GM18517 (cell line): ENCODE results near the gene ARHGEF2.
A peak's percentile ranks its signal among the peaks of the same experiment; 100 is the strongest.

ENCODE experiments used
- ATAC-seq: cut with Tn5 transposase; IDR thresholded peaks from one replicate; pipeline ENCODE4 v1.9.1; 2021; ENCODE audit warnings: mild to moderate bottlenecking, moderate library complexity; ENCODE audit not compliant: unreplicated experiment

ARHGEF2 gene

DNA sequence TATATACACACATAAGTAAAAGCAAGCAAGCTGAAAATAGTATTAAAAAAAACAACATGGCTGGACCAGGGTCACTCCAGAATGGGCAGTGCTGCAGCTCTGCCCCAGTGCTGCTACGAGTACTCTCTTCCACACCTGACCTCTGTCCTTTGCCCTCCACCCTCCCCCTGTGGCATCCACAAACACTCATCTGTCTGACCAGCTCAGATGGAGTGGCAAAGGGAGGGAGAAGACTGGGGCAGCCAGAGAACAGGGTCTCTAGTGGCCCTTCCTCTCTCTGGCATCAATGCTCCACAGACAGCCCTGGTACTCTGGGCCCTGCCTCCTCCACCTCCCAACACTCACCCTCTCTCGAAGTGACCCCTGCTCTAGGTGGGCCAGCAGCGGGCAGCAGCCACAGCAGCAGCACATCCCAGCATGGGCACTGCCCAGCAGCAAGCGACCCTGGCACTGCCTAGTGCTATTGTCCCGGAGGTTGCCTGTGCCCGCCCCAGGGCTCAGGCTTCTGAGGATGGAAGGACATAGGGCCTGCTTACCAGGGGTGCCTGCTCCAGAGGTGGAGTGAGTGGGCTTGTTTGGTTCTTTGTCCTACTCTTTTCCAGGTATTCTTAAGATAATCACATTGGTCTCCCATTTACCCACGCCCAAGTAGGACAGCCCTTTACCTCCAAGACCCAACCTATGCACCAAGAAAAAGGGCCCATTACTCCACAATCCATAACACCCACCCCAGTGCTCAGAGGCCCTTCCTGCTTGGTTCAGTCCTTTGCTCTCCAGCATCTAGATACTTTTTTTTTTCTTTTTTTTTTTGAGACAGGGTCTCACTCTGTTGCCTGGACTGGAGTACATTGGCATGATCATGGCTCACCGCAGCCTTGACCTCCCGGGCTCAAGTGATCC is 6.2 kb downstream of the ARHGEF2 start:
- ATAC-seq, result no peak

DNA sequence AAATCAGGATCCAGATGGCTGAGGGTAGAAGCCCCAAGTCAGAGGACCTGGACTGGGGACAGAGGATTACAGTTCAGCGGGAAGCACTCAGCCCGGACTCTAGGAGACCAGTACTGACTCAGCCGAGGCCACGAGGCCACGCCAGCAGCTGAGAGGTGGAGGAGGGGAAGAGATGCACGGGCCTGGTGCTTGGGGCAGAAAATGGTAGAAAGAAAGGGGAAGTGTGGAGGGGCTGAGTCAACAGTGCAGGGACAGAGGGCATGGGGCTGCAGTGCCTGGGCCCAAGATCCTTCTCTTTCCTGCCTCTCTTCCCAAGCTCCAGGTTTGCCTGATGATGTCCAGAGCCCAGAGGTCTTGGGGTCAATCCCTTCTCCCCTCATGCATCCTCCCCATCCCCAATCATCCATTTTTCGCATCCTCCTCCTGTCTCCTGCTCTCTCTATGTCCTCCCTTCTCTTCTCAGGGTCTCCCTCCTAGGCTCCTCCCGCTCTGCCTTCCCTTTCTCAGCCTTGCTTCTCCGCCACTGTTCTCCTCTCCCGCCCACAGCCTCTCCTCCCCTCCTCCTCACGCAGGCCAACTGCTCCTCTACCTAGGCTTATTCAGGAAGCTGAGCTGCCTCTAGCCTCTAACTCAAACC is 7.7 kb downstream of the ARHGEF2 start:
- ATAC-seq, result no peak

DNA sequence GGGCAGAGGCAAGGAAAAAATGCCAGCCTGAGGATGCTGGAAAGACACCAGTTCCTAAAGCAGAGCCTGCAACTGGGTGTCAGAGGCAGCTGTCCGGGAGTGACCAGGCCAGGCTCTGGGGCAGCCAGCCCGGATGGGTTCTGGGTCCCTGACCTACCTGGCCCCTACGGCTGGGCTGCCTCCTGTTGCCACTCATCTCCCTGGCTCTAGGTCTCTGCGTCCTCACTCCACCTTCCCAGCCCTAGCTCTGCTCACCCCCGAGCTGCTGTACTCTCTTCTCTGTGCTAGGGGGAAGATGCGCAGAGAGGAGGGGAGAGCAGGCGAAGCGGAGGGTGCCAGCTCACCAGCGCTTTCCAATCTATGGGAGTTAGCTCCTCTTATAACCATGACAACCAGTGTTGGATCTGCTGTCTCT is 9.0 kb downstream of the ARHGEF2 start:
- no peak for ATAC-seq

DNA sequence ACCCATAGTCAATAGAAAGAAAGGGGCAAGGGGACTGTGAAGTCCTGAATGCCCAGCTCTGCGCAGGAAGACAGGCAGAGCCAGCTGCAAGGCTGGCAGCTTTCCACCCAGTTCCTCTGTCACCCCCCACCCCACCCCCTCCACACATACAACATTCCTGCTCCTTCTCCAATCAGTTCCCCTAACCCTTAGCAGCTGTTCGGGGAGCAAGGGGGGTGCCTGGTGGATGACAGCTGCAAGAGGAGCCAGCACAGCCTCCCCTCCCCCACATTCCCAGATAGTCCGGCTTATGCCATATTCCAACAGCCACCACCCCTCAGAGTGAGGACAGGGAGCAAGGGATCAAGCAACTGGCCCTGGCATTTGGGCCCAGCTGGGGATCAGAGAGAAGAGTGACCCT is 9.7 kb downstream of the ARHGEF2 start:
- ATAC-seq, result no peak

DNA sequence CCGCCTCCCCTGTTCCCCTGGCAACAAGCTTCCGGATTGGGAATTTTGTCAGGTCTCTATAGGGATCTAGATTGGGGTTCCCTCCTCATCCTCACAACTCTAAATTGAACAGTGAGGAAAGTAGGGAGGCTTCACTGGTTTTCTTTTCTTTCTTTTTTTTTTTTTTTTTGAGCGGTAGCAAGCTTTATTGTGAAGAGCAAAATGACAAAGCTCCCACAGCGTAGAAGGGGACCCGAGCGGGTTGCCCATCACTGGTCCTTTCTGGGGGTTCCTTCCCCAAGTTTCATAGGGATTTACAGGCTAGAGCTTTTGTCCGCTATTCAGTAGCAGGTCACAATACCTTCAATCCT is 10.3 kb downstream of the ARHGEF2 start:
- ATAC-seq, result no peak

DNA sequence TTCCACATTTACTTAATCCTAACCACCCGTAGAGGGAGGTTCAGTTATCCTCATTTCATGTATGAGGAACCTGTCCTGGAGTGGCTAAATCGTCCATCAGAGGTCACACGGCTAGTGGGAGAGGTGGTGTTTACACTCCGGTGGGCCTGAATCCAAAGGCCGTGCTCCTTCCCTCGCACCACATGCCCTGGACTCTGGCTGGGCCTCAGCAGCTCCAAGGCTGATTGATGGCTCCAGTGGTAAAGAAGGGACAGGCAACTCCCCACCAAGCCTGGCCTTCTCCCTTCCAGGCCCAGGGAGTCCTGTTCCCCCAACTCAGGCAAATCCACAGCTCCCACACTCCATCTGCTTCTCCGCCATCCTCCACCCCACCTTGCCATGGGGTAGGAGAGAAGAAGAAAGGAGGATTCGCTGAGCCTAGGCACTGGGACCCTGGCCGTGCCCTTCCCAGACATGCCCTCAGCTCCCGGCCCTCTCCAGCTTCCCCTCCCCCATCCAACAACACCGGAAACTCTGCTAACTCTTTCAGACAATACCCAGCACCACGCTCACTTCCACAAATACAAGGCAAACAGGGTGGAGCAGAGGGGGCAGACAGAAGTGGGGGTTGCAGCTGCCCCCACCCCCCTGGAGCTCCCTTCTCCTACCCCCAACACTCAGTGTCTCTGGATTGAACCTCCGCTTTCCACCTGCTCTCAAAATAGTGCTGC is 10.9 kb downstream of the ARHGEF2 start:
- ATAC-seq, result no peak

DNA sequence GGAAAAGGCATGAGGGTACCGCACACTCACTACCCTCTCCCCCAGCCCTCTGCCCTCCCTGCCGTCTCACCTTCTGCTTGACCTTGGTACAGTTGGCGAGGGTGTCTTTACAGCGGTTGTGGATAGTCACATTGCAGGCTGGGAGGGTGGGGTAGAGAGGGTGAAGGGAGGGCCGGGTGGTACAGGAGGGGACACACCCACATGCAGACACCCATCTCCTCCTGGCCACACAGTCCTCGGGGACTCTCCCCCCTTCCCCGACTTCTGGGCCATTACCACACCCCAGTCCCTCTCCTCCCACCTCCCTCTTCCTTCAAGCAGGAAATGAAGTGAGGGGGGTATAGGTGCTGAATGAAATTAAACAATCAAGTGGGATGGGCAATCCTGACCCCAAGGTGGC is 11.6 kb downstream of the ARHGEF2 start:
- ATAC-seq, result no peak

DNA sequence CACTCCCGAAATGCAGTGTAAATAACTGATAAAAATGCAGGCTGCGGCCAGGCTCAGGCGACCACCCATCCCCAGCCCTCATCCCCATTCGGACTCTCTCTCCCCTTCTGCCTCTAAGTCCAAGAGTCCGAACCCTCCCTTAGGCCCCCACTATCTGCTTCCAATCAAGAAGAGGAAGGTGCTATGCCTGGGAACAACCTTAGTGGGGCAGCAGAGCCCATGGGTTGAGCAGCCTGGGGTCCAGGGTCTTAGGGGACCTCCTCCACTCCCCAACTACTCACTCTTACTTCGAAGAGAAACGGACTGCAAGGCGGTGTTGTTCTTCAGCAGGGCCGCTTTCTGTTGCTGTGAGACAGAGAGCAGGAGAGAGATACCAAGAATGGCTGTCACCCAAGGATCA is 12.2 kb downstream of the ARHGEF2 start:
- no peak for ATAC-seq

DNA sequence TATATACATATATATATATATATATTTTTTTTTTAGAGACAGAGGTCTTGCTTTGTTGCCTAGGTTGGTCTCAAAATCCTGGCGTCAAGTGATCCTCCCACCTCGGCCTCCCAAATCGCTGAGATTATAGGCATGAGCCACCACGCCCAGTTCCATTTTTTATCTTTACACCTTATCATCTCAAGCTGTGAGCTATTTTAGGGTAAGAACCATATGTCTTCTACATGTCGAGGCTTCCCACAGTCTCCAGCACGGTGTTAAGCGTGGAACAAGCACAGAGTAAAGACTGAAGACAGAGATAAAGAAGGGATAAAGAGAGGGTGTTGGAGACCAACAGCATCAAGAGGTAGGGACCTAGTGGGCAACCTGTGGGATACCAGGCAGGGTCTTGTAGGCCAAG is 14.2 kb downstream of the ARHGEF2 start:
- ATAC-seq, result no peak

DNA sequence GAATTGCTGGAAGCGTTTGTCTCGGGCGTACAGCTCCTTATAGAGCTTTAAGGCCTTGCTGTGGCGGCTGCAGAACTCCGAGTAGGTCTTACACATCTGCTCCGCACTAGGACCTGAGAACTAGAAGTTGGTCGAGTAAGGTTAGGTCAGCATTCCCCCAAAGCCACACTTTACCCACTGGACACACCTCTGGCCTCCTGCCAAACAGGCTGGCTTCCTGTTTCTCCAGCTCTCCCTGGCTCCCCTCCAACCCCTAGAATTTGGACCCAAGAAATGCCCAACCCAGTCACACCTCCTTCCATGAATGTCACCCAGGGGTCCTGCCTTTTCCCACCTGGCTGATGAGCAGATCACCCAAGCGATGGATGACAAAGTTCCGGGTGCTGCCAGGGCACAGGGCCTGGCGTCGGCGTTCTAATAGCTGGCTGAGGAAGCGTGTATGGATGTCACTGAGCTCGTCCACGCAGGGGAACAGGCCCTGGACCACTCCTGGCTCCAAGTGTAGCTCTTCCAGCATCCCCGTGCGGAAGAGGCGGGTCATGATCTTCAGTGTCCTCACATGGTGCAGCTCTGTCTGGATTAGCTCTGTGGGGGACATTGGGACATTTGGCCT is 15.6 kb downstream of the ARHGEF2 start:
- no peak for ATAC-seq

DNA sequence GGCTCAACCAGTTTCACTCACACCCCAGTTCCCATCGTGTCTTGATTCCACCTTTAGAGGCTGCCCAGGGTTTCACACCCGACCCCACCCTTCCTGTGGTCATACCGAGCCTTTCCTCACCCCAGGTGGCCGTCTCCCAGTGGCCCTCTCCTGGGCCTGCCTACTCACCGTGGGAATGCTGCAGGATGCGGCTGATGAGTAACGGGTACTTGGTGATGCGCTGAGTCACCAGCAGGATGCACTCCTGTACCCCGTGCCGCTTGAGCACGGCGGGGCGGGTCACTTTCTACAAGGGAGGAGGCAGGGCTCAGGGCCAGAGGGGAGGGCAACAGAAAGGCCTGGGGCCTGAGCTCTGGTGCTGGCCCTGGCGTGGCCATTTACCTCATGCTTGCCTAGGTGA is 16.4 kb downstream of the ARHGEF2 start:
- ATAC-seq, result no peak

DNA sequence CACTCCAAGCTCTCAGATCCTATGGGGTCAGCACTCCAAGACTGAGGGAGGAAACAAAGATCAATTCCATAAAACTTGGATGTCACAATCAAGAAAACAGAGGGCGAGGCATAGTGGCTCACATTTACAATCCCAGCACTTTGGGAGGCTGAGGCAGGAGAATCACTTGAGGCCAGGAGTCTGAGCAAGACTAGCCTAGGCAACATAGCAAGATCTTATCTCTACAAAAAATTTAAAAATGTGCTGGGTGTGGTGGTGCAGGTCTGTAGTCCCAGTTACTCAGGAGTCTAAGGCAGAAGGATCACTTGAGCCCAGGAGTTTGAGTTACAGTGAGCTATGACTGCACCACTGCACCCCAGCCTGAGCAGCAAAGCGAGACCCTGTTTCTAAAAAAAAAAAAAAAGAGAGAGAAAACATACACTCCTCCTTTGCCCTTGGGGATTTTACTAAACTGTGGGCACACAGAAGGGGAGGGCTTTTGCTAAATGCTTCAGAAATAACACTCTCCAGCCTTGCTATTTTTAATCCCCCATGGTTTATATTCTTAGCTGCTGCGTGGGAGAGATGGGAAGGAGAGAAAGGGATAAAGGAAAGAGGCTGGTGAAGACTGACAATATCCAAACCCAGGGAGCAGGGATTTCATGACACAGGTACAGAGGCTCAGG is 18.1 kb downstream of the ARHGEF2 start:
- no peak for ATAC-seq

DNA sequence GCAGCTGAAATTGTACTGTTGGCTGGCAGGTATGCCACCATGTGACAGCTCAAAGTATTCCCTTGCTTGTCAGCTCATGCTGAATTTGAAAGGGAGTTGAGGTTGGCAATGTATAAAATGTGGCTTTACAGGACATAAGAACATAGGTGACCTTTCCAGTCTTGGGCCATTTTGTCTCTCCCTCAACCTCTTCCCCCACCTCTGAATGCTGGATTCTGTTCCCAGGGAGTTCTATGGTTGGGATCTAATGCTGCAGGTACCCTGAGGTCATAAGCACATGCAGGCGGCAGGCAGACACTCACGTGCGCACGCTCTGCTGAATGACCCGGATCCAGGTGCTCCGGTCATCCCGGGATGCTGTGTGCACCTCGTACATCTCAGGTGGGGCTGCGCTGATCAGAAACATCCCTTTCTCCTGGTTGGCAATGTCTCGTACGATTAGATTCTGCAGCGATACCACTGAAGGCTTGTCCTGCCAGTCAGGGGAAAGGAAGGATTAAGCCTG is 20.9 kb downstream of the ARHGEF2 start:
- no peak for ATAC-seq

DNA sequence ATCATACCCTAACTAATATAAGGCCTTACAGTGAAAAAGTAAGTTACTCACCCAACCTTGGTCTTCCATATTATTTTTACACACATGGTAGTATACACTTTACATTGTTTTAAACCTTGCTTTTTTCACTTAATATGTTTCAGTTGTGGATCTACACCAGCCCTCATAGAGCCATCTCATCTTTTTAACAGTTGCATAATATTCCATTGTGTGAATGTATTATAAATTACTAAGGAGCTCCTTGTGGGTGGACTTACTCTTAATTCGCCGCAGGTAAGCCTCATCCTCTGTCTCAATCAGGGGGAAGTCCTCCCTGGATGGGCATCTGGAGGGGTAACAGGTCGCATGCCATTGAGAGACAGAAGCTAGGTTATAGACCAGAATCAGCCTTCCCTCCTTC is 23.7 kb downstream of the ARHGEF2 start:
- no peak for ATAC-seq

DNA sequence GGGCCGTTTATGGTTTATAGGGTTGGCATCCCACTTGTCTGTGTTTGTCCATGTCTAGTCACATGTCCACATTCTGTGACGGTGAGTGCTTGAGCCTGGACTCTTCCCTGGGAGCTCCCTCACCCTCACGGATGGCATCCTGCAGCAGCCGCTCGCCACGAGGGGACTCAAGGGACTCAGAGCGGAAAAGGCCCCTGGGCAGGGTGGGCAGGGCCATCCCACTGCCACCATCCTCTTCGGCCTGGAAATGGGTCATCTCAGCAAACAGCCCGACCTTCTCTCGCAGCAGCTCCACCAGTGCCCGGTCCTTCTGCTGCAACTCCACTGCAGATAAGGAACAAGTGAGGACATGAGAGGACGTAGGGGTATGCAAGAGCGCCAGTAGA is 25.8 kb downstream of the ARHGEF2 start:
- no peak for ATAC-seq

DNA sequence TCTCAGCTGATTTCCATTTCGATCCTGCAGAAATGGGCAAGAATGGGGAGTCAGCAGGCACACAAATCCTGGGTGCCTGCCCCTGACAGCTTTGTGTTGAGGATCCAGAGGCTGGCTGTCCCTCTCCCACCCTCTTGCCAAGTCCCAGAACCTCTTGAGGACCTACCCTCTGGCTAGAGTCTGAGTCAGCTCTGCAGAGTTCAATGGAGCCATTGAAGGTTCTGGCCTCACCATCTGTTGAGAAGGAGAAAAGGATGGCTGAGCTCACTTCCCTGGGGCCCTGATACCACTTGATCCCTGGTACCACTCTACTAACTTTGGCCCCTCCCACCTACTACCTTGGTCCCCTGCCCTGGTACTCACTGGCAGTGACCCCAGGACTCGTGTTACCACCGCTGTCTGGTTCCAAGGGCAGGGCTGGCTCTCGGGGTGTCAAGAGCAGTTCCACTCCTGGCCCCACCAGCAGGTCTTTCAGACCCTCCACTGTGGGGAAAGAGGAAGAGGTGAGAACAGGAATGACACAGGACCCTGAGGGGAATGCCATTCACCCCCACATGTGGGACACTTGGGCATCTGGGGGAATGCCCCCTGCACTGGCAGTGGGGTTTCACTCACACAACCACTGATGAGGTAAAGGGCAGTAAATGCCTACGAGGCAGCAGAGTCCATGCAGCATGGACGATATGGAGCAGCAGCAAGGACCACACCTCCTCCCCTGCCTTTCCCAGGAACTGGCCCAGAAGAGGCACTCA is 26.4 kb downstream of the ARHGEF2 start:
- no peak for ATAC-seq

DNA sequence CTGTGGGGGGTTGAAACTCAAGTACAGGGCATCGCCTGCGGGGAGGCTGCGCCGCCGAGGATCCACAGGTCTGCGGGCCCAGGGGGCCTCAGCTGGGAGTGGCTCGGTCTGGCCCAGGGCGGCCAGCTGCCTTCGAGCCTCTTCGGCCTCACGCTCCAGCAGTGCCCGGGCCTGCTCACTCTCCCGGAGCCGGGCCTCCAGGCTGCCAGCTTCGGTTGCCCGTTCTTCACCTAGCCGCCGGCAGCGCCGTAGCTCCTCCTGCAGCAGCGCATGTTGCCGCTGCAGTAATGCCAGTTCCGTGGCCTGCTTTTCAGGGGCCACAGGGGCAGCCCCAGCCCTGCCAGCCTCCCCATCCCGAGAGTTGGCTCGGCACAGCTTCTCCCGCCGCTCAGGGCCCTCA is 27.5 kb downstream of the ARHGEF2 start:
- no peak for ATAC-seq

DNA sequence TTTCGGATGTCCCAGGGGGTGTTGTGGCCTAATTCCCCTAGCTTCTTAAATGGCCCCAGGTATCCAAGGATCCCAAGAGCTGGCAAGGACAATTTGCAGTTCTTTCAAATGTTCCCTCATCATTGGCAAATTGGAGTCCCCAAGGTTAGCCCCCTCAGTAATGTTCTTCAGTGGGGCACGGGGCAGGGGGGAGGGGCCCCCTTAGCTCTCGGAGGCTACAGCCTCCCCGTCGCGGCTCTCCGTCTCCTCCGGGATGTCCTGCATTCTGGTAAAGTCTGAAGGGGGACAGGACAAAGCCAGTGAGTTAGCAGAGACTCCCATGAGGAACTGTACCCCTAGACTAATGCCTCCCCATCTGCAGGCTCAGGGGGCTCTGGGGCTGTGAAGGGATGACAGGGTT is 30.6 kb downstream of the ARHGEF2 start:
- ATAC-seq, result no peak

DNA sequence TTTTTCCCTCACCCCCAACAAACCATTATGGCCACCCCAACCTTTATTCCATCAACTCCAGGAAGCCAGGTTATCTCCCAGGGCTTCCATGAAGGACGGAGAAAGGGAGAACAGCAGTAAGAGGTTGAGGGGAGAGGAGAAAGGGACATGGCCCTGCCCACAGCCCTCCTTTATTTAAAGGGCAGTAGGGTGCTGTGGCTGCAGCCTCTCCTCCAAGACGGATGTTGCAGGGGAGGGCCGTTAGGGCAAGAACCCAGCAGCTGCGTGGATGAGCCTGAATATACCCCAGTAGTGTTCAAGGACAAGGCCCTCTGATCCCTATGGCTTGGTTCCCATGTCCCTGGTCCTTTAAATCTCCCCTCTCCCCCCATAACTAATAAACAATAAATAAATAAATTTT is 31.1 kb downstream of the ARHGEF2 start:
- ATAC-seq, result no peak

DNA sequence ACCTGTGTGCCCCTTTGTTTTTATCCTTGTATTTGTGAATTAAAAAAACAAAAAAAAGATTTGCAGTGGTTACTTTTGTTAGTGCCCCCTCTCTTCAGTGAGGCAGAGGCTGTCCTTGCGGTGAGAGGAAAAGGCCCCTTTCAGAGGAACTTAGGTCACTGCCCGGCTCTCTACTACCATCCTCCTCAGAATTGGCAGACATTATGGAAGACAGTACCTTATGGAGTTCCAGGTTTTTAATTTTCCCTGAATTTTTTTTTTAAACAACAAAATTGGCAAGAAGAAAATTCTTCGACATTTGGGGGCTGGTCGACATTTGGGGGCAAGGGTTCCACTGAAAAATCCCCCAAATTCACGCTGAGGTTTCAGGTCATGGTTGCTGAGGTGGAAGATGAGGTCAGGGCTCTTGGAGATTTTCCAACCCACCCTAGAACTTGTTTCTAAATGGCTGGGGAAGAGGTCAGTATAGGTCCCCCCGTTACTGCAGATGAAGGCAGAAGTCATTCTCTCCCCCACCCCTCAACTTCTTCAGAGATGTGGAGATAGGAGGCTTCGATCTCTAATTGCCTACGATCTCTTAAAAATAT is 31.6 kb downstream of the ARHGEF2 start:
- ATAC-seq, result peak; percentile 22
